H9 (cell line): ENCODE measurements around the gene CSNK1E. TPM values are rescaled to one million over a fixed set of nuclear protein-coding genes. Genes with fewer than 3 reads are reported as not detected.
A peak's percentile ranks its signal among the peaks of the same experiment; 100 is the strongest.

Source experiments
- DNase-seq: peaks from one replicate; pipeline ENCODE4 v3.0.0-alpha.2; 2017
- H2AFZ ChIP-seq: one replicate; pipeline ENCODE4 v1.6.1; 2013; ENCODE audit warnings: mild to moderate bottlenecking, low read length, control low read depth, moderate library complexity
- H2AK5ac ChIP-seq: 2 replicates; pipeline ENCODE4 v1.6.1; 2013; ENCODE audit warnings: low read length, control low read depth, mixed read lengths; ENCODE audit not compliant: insufficient read length
- H2BK120ac ChIP-seq: one replicate; pipeline ENCODE4 v1.6.1; 2013; ENCODE audit warnings: low read depth, mild to moderate bottlenecking, low read length, control low read depth, inconsistent platforms; ENCODE audit not compliant: poor library complexity, severe bottlenecking
- H2BK12ac ChIP-seq: 2 replicates; pipeline ENCODE4 v1.6.1; 2013; ENCODE audit warnings: low read length, control low read depth, mixed read lengths, low read depth; ENCODE audit not compliant: insufficient read length
- H2BK15ac ChIP-seq: 2 replicates; pipeline ENCODE4 v1.6.1; 2013; ENCODE audit warnings: low read depth, low read length, control low read depth
- H2BK20ac ChIP-seq: one replicate; pipeline ENCODE4 v1.6.1; 2013; ENCODE audit warnings: low read depth, mild to moderate bottlenecking, low read length, control low read depth, inconsistent platforms; ENCODE audit not compliant: poor library complexity, severe bottlenecking
- H2BK5ac ChIP-seq: 2 replicates; pipeline ENCODE4 v1.6.1; 2013; ENCODE audit warnings: low read length, control low read depth, mixed read lengths; ENCODE audit not compliant: insufficient read length
- H3K14ac ChIP-seq: 2 replicates; pipeline ENCODE4 v1.6.1; 2013; ENCODE audit warnings: low read length, control low read depth; ENCODE audit not compliant: insufficient read depth
- H3K18ac ChIP-seq: 2 replicates; pipeline ENCODE4 v1.6.1; 2013; ENCODE audit warnings: low read depth, mild to moderate bottlenecking, mixed read lengths, low read length, control low read depth; ENCODE audit not compliant: insufficient read length
- H3K23ac ChIP-seq: 2 replicates; pipeline ENCODE4 v1.6.1; 2013; ENCODE audit warnings: low read length, control low read depth, mixed read lengths, low read depth; ENCODE audit not compliant: insufficient read length
- H3K23me2 ChIP-seq: 2 replicates; pipeline ENCODE4 v1.6.1; 2013; ENCODE audit warnings: low read depth, mild to moderate bottlenecking, mixed read lengths, low read length, control low read depth; ENCODE audit not compliant: insufficient read length, poor library complexity, severe bottlenecking
- H3K27ac ChIP-seq: 2 replicates; pipeline ENCODE4 v1.5.1; 2013; ENCODE audit warnings: low read length, control low read depth, mixed read lengths, low read depth; ENCODE audit not compliant: insufficient read length
- H3K27me3 ChIP-seq: 2 replicates; pipeline ENCODE4 v1.6.1; 2013; ENCODE audit warnings: low read length, control low read depth, inconsistent platforms; ENCODE audit not compliant: insufficient read depth
- H3K4ac ChIP-seq: 2 replicates; pipeline ENCODE4 v1.6.1; 2013; ENCODE audit warnings: low read depth, mild to moderate bottlenecking, control low read depth, inconsistent platforms, low read length, moderate library complexity
- H3K4me1 ChIP-seq: 2 replicates; pipeline ENCODE4 v1.6.1; 2013; ENCODE audit warnings: low read length, control low read depth, inconsistent platforms; ENCODE audit not compliant: insufficient read depth
- H3K4me2 ChIP-seq: 2 replicates; pipeline ENCODE4 v1.6.1; 2013; ENCODE audit warnings: low read length, control low read depth, mixed read lengths; ENCODE audit not compliant: insufficient read length, insufficient read depth
- H3K56ac ChIP-seq: 2 replicates; pipeline ENCODE4 v1.6.1; 2013; ENCODE audit warnings: low read depth, mild to moderate bottlenecking, mixed read lengths, low read length, control low read depth; ENCODE audit not compliant: insufficient read length
- H3K79me1 ChIP-seq: 2 replicates; pipeline ENCODE4 v1.6.1; 2013; ENCODE audit warnings: low read depth, mild to moderate bottlenecking, moderate library complexity, low read length, control low read depth, inconsistent platforms; ENCODE audit not compliant: insufficient read depth, poor library complexity, severe bottlenecking
- H3K79me2 ChIP-seq: 2 replicates; pipeline ENCODE4 v1.6.1; 2013; ENCODE audit warnings: low read length, control low read depth, inconsistent platforms; ENCODE audit not compliant: insufficient read depth
- H3K9ac ChIP-seq: 2 replicates; pipeline ENCODE4 v1.6.1; 2013; ENCODE audit warnings: low read length, control low read depth, mixed read lengths; ENCODE audit not compliant: insufficient read length; ENCODE audit errors: extremely low read depth
- H3K9me3 ChIP-seq: one replicate; pipeline ENCODE4 v1.6.1; 2013; ENCODE audit warnings: low read depth, low read length, inconsistent platforms; ENCODE audit not compliant: control insufficient read depth
- H3T11ph ChIP-seq: one replicate; pipeline ENCODE4 v1.6.1; 2013; ENCODE audit warnings: mild to moderate bottlenecking, low read length, control low read depth, inconsistent platforms
- H4K20me1 ChIP-seq: one replicate; pipeline ENCODE4 v1.6.1; 2013; ENCODE audit not compliant: control insufficient read depth, insufficient read length, insufficient read depth
- H4K5ac ChIP-seq: 2 replicates; pipeline ENCODE4 v1.6.1; 2013; ENCODE audit warnings: low read depth, mild to moderate bottlenecking, mixed read lengths, low read length, control low read depth; ENCODE audit not compliant: insufficient read length
- H4K8ac ChIP-seq: replicated peaks from 2 replicates; pipeline ENCODE4 v1.6.1; 2013; ENCODE audit warnings: low read length, control low read depth, mixed read lengths, low read depth; ENCODE audit not compliant: insufficient read length
- H4K91ac ChIP-seq: 2 replicates; pipeline ENCODE4 v1.6.1; 2013; ENCODE audit warnings: low read depth, mild to moderate bottlenecking, moderate library complexity, mixed read lengths, low read length, control low read depth; ENCODE audit not compliant: insufficient read length
- H3K27ac Mint-ChIP-seq, 3 experiments: 2 replicates in 2 of 3; 3 replicates in 1 of 3; pipeline ENCODE4 v1.8.0; 2020 to 2021; ENCODE audit warnings: mixed read lengths in 3 of 3, mild to moderate bottlenecking in 1 of 3, moderate library complexity in 1 of 3
- H3K27me3 Mint-ChIP-seq: 2 replicates; pipeline ENCODE4 v1.8.0; 2021; ENCODE audit warnings: low read depth, mild to moderate bottlenecking, moderate library complexity, mixed read lengths
- H3K36me3 Mint-ChIP-seq, 3 experiments: 2 replicates in 2 of 3; 3 replicates in 1 of 3; pipeline ENCODE4 v1.8.0; 2020 to 2021; ENCODE audit warnings: low read depth in 3 of 3, mixed read lengths in 3 of 3; ENCODE audit not compliant: insufficient read depth in 1 of 3
- H3K4me1 Mint-ChIP-seq, 2 experiments: 2 replicates each; pipeline ENCODE4 v1.8.0; 2020; ENCODE audit warnings: mixed read lengths in 2 of 2
- H3K4me3 Mint-ChIP-seq, 2 experiments: 2 replicates in 1 of 2; 3 replicates in 1 of 2; pipeline ENCODE4 v1.8.0; 2020 to 2021; ENCODE audit warnings: mild to moderate bottlenecking in 2 of 2, mixed read lengths in 2 of 2, moderate library complexity in 1 of 2
- H3K9me3 Mint-ChIP-seq, 2 experiments: 2 replicates in 1 of 2; 3 replicates in 1 of 2; pipeline ENCODE4 v1.8.0; 2020; ENCODE audit warnings: mild to moderate bottlenecking in 2 of 2, mixed read lengths in 2 of 2, moderate library complexity in 1 of 2
- WGBS: extraction: QIAGEN DNeasy Blood & Tissue Kit; methylation state at CpG from one replicate; pipeline ENCODE4 v1.1.7; 2013; ENCODE audit warnings: missing lambda C conversion rate, low lambda C conversion rate, mixed read lengths; ENCODE audit not compliant: insufficient read length; ENCODE audit errors: extremely low coverage; 5-methylcytosine and 5-hydroxymethylcytosine counted together
- total RNA-seq: library from RNA; stranded (reverse); gene quantifications from 2 replicates; pipeline ENCODE4 v1.2.1, GENCODE V29; 2021
- TF ChIP-seq, protein P1 (sequence below): fragments of 200-600 bp; sonication (generic); conservative IDR thresholded peaks from 3 replicates; pipeline ENCODE4 v1.8.0; 2021; ENCODE audit warnings: antibody characterized with exemption, mild to moderate bottlenecking

CSNK1E gene
- total RNA-seq, 1 experiment from 2014 or later: 236 TPM

GRCh38 chr22:38286915-38287669 lies 30.1 kb downstream of the CSNK1E start:
- H3K4me3 Mint-ChIP-seq: no peak overlapping the region
- H3K9me3 Mint-ChIP-seq: no peaks in the 10 kb centered on the region
- no peaks in the 10 kb centered on the region for H4K20me1 ChIP-seq
- no peaks in the 10 kb centered on the region for H3K79me1 ChIP-seq
- no peaks in the 10 kb centered on the region; the same call in 1 of the 2 replicates for H3K4me1 ChIP-seq
- H2AK5ac ChIP-seq: no peak overlapping the region
- H3K36me3 Mint-ChIP-seq: peaks cover 5 to 41% (median 24%) of the 10 kb centered on the region in 3 experiments; a peak in 6 of 7 replicates
- no peak overlapping the region for H3K9ac ChIP-seq
- no peaks in the 10 kb centered on the region for H3K27me3 ChIP-seq
- no peak overlapping the region for H3K4ac ChIP-seq
- H3K27ac Mint-ChIP-seq: peak overlapping the region; percentile 71 to 92 (median 77)
- no peak overlapping the region for H2BK15ac ChIP-seq
- H2BK120ac ChIP-seq: no peak overlapping the region
- WGBS: no CpG with 5 or more reads among the region's 11 CpGs
- H3K23me2 ChIP-seq: no peaks in the 10 kb centered on the region
- H2BK20ac ChIP-seq: no peak overlapping the region
- no peak for DNase-seq
- H2BK5ac ChIP-seq: no peak overlapping the region
- no peaks in the 10 kb centered on the region for H3K9me3 ChIP-seq
- H3T11ph ChIP-seq: no peak overlapping the region
- H3K23ac ChIP-seq: no peak overlapping the region
- H2AFZ ChIP-seq: no peak overlapping the region
- H3K14ac ChIP-seq: no peak overlapping the region
- H3K4me2 ChIP-seq: no peak overlapping the region
- H3K79me2 ChIP-seq: no peaks in the 10 kb centered on the region
- no peak overlapping the region for H2BK12ac ChIP-seq
- no peak overlapping the region for H4K91ac ChIP-seq
- H3K4me1 Mint-ChIP-seq: peaks cover 35 to 49% of the 10 kb centered on the region in 2 experiments
- TF ChIP-seq, protein P1, sequence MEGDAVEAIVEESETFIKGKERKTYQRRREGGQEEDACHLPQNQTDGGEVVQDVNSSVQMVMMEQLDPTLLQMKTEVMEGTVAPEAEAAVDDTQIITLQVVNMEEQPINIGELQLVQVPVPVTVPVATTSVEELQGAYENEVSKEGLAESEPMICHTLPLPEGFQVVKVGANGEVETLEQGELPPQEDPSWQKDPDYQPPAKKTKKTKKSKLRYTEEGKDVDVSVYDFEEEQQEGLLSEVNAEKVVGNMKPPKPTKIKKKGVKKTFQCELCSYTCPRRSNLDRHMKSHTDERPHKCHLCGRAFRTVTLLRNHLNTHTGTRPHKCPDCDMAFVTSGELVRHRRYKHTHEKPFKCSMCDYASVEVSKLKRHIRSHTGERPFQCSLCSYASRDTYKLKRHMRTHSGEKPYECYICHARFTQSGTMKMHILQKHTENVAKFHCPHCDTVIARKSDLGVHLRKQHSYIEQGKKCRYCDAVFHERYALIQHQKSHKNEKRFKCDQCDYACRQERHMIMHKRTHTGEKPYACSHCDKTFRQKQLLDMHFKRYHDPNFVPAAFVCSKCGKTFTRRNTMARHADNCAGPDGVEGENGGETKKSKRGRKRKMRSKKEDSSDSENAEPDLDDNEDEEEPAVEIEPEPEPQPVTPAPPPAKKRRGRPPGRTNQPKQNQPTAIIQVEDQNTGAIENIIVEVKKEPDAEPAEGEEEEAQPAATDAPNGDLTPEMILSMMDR: no peak
- H4K8ac ChIP-seq: no peak overlapping the region
- H4K5ac ChIP-seq: no peak overlapping the region
- no peak overlapping the region for H3K27ac ChIP-seq
- peaks cover 1% of the 10 kb centered on the region; the same call in 1 of the 2 replicates for H3K27me3 Mint-ChIP-seq
- H3K18ac ChIP-seq: no peak overlapping the region
- H3K56ac ChIP-seq: no peak overlapping the region
